Ishikawa (cell line): ENCODE results near the gene APPL2.

Source experiments
- CEBPB ChIP-seq: IDR thresholded peaks from 2 replicates; pipeline ENCODE4 v1.6.1; 2012
- EP300 ChIP-seq: IDR thresholded peaks from 2 replicates; pipeline ENCODE4 v1.6.1; 2012; ENCODE audit warnings: borderline replicate concordance
- NFIC ChIP-seq: IDR thresholded peaks from 2 replicates; pipeline ENCODE4 v1.6.1; 2012
- RAD21 ChIP-seq: IDR thresholded peaks from 2 replicates; pipeline ENCODE4 v1.6.1; 2012; ENCODE audit warnings: low read depth
- TAF1 ChIP-seq: IDR thresholded peaks from 2 replicates; pipeline ENCODE4 v1.6.1; 2012; ENCODE audit warnings: low read depth, mild to moderate bottlenecking
- TEAD4 ChIP-seq: IDR thresholded peaks from 2 replicates; pipeline ENCODE4 v1.6.1; 2012
- YY1 ChIP-seq: IDR thresholded peaks from 2 replicates; pipeline ENCODE4 v1.6.1; 2012; ENCODE audit warnings: low read depth
- TF ChIP-seq, protein P1 (sequence below): IDR thresholded peaks from 2 replicates; pipeline ENCODE4 v1.6.1; 2012
- TF ChIP-seq, protein P2 (sequence below): IDR thresholded peaks from 2 replicates; pipeline ENCODE4 v1.6.1; 2012; ENCODE audit warnings: low read depth, mild to moderate bottlenecking
- TF ChIP-seq, protein P3 (sequence below): IDR thresholded peaks from 2 replicates; pipeline ENCODE4 v1.6.1; 2012

DNA sequence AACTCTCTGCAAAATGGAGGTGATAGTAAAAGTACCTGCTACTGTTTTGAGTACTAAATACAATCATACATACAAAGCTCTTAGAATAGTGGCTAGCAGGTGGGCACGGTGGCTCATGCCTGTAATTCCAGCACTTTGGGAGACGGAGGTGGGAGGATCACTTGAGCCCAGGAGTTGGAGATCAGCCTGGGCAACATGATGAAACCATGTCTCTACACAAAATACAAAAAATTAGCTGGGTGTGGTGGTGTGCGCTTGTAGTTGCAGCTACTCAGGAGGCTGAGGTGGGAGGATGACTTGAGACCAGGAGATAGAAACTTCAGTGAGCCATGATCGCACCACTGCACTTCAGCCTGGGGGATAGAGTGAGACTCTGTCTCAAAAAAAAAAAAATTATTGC is 28.8 kb upstream of the APPL2 start:
- TF ChIP-seq, protein P1, sequence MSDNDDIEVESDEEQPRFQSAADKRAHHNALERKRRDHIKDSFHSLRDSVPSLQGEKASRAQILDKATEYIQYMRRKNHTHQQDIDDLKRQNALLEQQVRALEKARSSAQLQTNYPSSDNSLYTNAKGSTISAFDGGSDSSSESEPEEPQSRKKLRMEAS, result no peak
- TF ChIP-seq, protein P2, sequence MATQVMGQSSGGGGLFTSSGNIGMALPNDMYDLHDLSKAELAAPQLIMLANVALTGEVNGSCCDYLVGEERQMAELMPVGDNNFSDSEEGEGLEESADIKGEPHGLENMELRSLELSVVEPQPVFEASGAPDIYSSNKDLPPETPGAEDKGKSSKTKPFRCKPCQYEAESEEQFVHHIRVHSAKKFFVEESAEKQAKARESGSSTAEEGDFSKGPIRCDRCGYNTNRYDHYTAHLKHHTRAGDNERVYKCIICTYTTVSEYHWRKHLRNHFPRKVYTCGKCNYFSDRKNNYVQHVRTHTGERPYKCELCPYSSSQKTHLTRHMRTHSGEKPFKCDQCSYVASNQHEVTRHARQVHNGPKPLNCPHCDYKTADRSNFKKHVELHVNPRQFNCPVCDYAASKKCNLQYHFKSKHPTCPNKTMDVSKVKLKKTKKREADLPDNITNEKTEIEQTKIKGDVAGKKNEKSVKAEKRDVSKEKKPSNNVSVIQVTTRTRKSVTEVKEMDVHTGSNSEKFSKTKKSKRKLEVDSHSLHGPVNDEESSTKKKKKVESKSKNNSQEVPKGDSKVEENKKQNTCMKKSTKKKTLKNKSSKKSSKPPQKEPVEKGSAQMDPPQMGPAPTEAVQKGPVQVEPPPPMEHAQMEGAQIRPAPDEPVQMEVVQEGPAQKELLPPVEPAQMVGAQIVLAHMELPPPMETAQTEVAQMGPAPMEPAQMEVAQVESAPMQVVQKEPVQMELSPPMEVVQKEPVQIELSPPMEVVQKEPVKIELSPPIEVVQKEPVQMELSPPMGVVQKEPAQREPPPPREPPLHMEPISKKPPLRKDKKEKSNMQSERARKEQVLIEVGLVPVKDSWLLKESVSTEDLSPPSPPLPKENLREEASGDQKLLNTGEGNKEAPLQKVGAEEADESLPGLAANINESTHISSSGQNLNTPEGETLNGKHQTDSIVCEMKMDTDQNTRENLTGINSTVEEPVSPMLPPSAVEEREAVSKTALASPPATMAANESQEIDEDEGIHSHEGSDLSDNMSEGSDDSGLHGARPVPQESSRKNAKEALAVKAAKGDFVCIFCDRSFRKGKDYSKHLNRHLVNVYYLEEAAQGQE, result no peak
- TF ChIP-seq YY1 (no peak), TAF1 (no peak), EP300 (no peak), NFIC (no peak), CEBPB (no peak), TEAD4 (no peak), RAD21 (no peak)
- TF ChIP-seq, protein P3, sequence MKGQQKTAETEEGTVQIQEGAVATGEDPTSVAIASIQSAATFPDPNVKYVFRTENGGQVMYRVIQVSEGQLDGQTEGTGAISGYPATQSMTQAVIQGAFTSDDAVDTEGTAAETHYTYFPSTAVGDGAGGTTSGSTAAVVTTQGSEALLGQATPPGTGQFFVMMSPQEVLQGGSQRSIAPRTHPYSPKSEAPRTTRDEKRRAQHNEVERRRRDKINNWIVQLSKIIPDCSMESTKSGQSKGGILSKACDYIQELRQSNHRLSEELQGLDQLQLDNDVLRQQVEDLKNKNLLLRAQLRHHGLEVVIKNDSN, result no peak
